ENCODE results near the gene OGA.

DNA sequence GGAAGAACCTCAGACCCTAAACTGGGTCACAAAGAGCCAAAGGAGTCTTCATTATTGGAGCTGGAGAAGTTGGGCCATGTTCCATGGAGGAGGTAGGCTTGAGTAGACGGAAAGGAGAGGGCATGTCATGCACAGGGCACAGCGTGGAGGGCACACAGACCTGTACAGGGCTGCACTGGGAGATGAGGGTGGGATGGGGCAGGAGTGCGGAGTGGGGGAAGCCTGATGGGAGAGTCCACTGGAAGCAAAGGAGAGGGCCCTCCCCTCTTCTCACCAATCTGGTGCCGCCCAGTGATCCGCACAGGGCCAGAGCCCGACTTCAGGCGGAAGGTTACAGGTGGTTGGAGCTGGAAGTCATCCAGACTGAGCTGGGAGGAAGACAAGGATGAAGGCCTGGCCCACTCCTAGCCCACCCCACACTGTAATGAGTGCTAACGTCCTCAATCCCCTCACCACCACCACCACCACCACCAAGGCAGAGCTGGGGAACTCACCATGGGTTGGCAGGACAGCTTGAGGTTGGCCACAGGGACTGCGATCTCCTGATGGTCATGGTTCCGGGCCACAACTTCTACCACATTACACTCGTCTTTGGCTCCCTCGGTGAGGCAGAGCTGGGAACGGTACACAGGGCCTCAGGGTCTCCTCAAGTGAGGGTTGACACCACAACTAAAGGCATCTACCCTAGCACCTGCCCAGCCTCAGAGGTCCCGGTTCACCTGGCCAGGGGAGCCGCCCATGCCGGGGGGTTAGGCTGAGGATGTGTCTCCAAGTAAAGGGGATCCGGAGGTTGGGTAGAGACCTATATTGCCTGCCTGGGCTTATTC is 36.0 kb downstream of the OGA start:
- TF ChIP-seq EZH2 (IDR thresholded peaks at IDR 0.05; ENCODE audit: insufficient read depth, poor library complexity, severe bottlenecking) (no peak), EZH2phosphoT487 (IDR thresholded peaks at IDR 0.05; ENCODE audit: insufficient read depth, low read depth) (no peak)
